A549 (cell line): ENCODE results near the gene BOK.

Experiments used
- CEBPB ChIP-seq, 2 experiments: fragments of >200 bp in 1 of 2; sonication (Bioruptor Twin) in 1 of 2; formaldehyde crosslinking in 1 of 2; IDR thresholded peaks; 2 replicates each; pipeline ENCODE4 v1.6.1; 2012 to 2016
- ESRRA ChIP-seq: fragments of 150-350 bp; IDR thresholded peaks from 2 replicates; pipeline ENCODE4 v1.6.1; 2014; ENCODE audit warnings: mild to moderate bottlenecking, low read length, borderline replicate concordance
- MYC ChIP-seq: IDR thresholded peaks from 2 replicates; pipeline ENCODE4 v1.6.1; 2012; ENCODE audit warnings: mild to moderate bottlenecking, inconsistent platforms, low read length, improper control_type of control experiment, borderline replicate concordance
- NR3C1 ChIP-seq: fragments of >200 bp; sonication (Bioruptor Twin); formaldehyde crosslinking; IDR thresholded peaks from 3 replicates; pipeline ENCODE4 v1.6.1; 2017
- POLR2A ChIP-seq: IDR thresholded peaks from 2 replicates; pipeline ENCODE4 v1.6.1; 2012; ENCODE audit warnings: mild to moderate bottlenecking, low read length
- TF ChIP-seq, protein P1 (sequence below): fragments of >200 bp; sonication (Bioruptor Twin); formaldehyde crosslinking; IDR thresholded peaks from 3 replicates; pipeline ENCODE4 v1.5.1; 2016
- TF ChIP-seq, protein P2 (sequence below): fragments of 450-650 bp; IDR thresholded peaks from 2 replicates; pipeline ENCODE4 v1.6.1; 2014; ENCODE audit warnings: antibody characterized with exemption

DNA sequence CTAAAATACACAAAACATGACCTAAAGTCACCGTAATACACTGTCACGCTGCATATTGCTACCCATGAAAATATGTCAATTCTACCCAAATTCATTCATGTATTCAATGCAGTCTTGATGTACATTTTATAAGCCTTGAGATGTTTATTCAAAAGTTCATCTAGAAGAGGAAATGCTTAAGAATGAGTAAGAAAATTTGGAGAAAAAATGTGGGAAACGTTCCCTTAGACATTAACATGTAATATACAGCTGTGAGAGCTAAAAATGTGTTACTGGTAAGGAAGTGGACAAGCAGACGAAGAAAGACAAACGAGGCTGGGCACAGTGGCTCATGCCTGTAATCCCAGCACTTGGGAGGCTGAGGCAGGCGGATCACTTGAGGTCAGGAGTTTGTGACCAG, 41.1 kb downstream of the BOK start:
- no peak for TF ChIP-seq MYC
- TF ChIP-seq NR3C1 = no peak
- TF ChIP-seq CEBPB (IDR thresholded peaks at IDR 0.05) = no peak
- TF ChIP-seq, protein P1, sequence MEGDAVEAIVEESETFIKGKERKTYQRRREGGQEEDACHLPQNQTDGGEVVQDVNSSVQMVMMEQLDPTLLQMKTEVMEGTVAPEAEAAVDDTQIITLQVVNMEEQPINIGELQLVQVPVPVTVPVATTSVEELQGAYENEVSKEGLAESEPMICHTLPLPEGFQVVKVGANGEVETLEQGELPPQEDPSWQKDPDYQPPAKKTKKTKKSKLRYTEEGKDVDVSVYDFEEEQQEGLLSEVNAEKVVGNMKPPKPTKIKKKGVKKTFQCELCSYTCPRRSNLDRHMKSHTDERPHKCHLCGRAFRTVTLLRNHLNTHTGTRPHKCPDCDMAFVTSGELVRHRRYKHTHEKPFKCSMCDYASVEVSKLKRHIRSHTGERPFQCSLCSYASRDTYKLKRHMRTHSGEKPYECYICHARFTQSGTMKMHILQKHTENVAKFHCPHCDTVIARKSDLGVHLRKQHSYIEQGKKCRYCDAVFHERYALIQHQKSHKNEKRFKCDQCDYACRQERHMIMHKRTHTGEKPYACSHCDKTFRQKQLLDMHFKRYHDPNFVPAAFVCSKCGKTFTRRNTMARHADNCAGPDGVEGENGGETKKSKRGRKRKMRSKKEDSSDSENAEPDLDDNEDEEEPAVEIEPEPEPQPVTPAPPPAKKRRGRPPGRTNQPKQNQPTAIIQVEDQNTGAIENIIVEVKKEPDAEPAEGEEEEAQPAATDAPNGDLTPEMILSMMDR = no peak
- TF ChIP-seq ESRRA = no peak
- TF ChIP-seq, protein P2, sequence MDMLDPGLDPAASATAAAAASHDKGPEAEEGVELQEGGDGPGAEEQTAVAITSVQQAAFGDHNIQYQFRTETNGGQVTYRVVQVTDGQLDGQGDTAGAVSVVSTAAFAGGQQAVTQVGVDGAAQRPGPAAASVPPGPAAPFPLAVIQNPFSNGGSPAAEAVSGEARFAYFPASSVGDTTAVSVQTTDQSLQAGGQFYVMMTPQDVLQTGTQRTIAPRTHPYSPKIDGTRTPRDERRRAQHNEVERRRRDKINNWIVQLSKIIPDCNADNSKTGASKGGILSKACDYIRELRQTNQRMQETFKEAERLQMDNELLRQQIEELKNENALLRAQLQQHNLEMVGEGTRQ = no peak
- no peak for TF ChIP-seq POLR2A
